K562 (cell line): ENCODE measurements around the gene TBL2. TPM values are rescaled to one million over a fixed set of nuclear protein-coding genes. Genes with fewer than 3 reads are reported as not detected.

ENCODE experiments used
- ATAC-seq: fragments of 200-7000 bp; cut with Tn5 transposase; 3 replicates; pipeline ENCODE4 v1.9.1; 2020; ENCODE audit warnings: moderate library complexity
- BruUV-seq: library from RNA; stranded (reverse); fragments of 400-500 nt; replicated peaks from 2 replicates; lab custom pipeline; 2021; lab: Mats Ljungman, UMichigan
- CTCF ChIA-PET: fragments of 300-600 bp; formaldehyde crosslinking; extraction: SDS; loops from one replicate; lab custom pipeline; 2021; ENCODE audit warnings: low intra/inter-chr PET ratio; lab: Yijun Ruan, JAX
- POLR2A ChIA-PET: fragments of 300-600, 350-650 bp; sonication (Branson Sonifier 250); formaldehyde crosslinking; extraction: SDS; loops from one replicate; lab custom pipeline; 2021; ENCODE audit warnings: antibody characterized with exemption, inconsistent platforms; lab: Yijun Ruan, JAX
- DNase-seq, 4 experiments: peaks; one replicate each; pipeline versions ENCODE4 v3.0.0 to v3.0.0-alpha.2; 2011 to 2018; ENCODE audit warnings: low spot score in 3 of 4, mixed read lengths in 3 of 4; ENCODE audit errors: extremely low read depth in 1 of 4
- FAIRE-seq: peaks from 2 replicates; lab custom pipeline; 2011; peaks lifted over from hg19 to GRCh38; lab: Jason Lieb, UNC
- H2AFZ ChIP-seq: 2 replicates; pipeline ENCODE4 v1.6.0; 2011; ENCODE audit warnings: low read depth, low read length, control low read depth, inconsistent platforms
- H3K27ac ChIP-seq: fragments of 200-600 bp; 3 replicates; pipeline ENCODE4 v1.8.0; 2011; ENCODE audit warnings: low read depth, mild to moderate bottlenecking, control low read depth, inconsistent platforms, low read length, moderate library complexity, mixed read lengths; ENCODE audit errors: extremely low read depth
- H3K27me3 ChIP-seq, 2 experiments: fragments of 300-600 bp in 1 of 2; 2 replicates in 1 of 2; 3 replicates in 1 of 2; pipeline versions ENCODE4 v1.6.0 to v1.8.0; 2011; ENCODE audit warnings: inconsistent platforms in 2 of 2, low read length in 2 of 2, mild to moderate bottlenecking in 1 of 2, mixed read lengths in 1 of 2, moderate library complexity in 1 of 2; ENCODE audit not compliant: control insufficient read depth in 2 of 2, insufficient read depth in 2 of 2
- H3K36me3 ChIP-seq: fragments of 300-600 bp; 3 replicates; pipeline ENCODE4 v1.8.0; 2011; ENCODE audit warnings: mild to moderate bottlenecking, low read length, inconsistent platforms; ENCODE audit not compliant: control insufficient read depth, insufficient read depth
- H3K4me1 ChIP-seq, 2 experiments: fragments of 200-600 bp in 1 of 2; replicated peaks in 1 of 2; 2 replicates in 1 of 2; 3 replicates in 1 of 2; pipeline versions ENCODE4 v1.5.1 to v1.8.0; 2011; ENCODE audit warnings: inconsistent platforms in 2 of 2, low read length in 2 of 2, mild to moderate bottlenecking in 1 of 2, mixed read lengths in 1 of 2, moderate library complexity in 1 of 2; ENCODE audit not compliant: control insufficient read depth in 2 of 2, insufficient read depth in 2 of 2
- H3K4me2 ChIP-seq: 2 replicates; pipeline ENCODE4 v1.6.1; 2011; ENCODE audit warnings: low read length, control low read depth, inconsistent platforms, mixed read lengths; ENCODE audit not compliant: insufficient read depth
- H3K4me3 ChIP-seq: fragments of 200-600 bp; sonication (generic), shearing (Covaris generic); 2 replicates; pipeline ENCODE4 v1.5.1; 2016; ENCODE audit warnings: control low read depth, inconsistent platforms
- H3K79me2 ChIP-seq: fragments of 200-600 bp; 3 replicates; pipeline ENCODE4 v1.8.0; 2011; ENCODE audit warnings: low read length, inconsistent platforms; ENCODE audit not compliant: control insufficient read depth, insufficient read depth
- H3K9ac ChIP-seq, 2 experiments: 2 replicates each; pipeline versions ENCODE4 v1.6.0 to v1.6.1; 2011; ENCODE audit warnings: low read depth in 2 of 2, low read length in 2 of 2, control low read depth in 1 of 2, inconsistent platforms in 1 of 2, mild to moderate bottlenecking in 1 of 2, mixed read lengths in 1 of 2; ENCODE audit not compliant: insufficient read depth in 1 of 2
- H3K9me1 ChIP-seq: one replicate; pipeline ENCODE4 v1.6.0; 2011; ENCODE audit warnings: inconsistent platforms, mild to moderate bottlenecking, low read length, moderate library complexity; ENCODE audit not compliant: control insufficient read depth, insufficient read depth
- H3K9me3 ChIP-seq: replicated peaks from 2 replicates; pipeline ENCODE4 v1.5.1; 2011; ENCODE audit warnings: low read depth, low read length, inconsistent platforms; ENCODE audit not compliant: control insufficient read depth, insufficient read depth
- H4K20me1 ChIP-seq: replicated peaks from 2 replicates; pipeline ENCODE4 v1.6.1; 2011; ENCODE audit warnings: low read length, inconsistent platforms, mixed read lengths; ENCODE audit not compliant: control insufficient read depth, insufficient read depth
- MAFK ChIP-seq: IDR thresholded peaks from 2 replicates; pipeline ENCODE4 v1.6.1; 2011; ENCODE audit warnings: low read length, improper control_type of control experiment
- MIER1 ChIP-seq: fragments of 450-650 bp; IDR thresholded peaks from 2 replicates; pipeline ENCODE4 v1.6.1; 2016; ENCODE audit warnings: antibody characterized with exemption, mild to moderate bottlenecking, low read depth
- NBN ChIP-seq: fragments of 450-650 bp; IDR thresholded peaks from 2 replicates; pipeline ENCODE4 v1.6.1; 2016; ENCODE audit warnings: low read depth, mild to moderate bottlenecking
- RBM25 ChIP-seq: fragments of 200-400 bp; formaldehyde crosslinking; IDR thresholded peaks from 2 replicates; pipeline ENCODE4 v1.6.1; 2018; ENCODE audit warnings: low read length, low read depth, moderate library complexity; ENCODE audit not compliant: severe bottlenecking
- SAP30 ChIP-seq: fragments of 200-600 bp; sonication (generic); IDR thresholded peaks from 2 replicates; pipeline ENCODE4 v1.6.1; 2012; ENCODE audit warnings: borderline replicate concordance, low read depth, mild to moderate bottlenecking, moderate library complexity, low read length, control low read depth, inconsistent platforms; ENCODE audit not compliant: insufficient read depth, poor library complexity, severe bottlenecking
- ZNF174 ChIP-seq: fragments of 250-450 bp; sonication (Bioruptor Pico); IDR thresholded peaks from 2 replicates; pipeline ENCODE4 v1.4.0; 2020; ENCODE audit warnings: mild to moderate bottlenecking
- WGBS: fragments of 100-300 bp; shearing (Covaris generic); methylation state at CpG from one replicate; pipeline ENCODE4 v1.1.6; 2016; ENCODE audit warnings: low coverage, mixed read lengths; ENCODE audit not compliant: insufficient coverage; ENCODE audit errors: missing lambda C conversion rate; 5-methylcytosine and 5-hydroxymethylcytosine counted together
- in situ Hi-C: fragments of 300-500 bp; cut with MboI; formaldehyde crosslinking; loops from 4 replicates; pipeline ENCODE4 v1.15.0; 2018; ENCODE audit warnings: inconsistent platforms, mixed read lengths
- intact Hi-C: fragments of 100-400 bp; cut with micrococcal nuclease; formaldehyde crosslinking; loops from 2 replicates; pipeline ENCODE4 v1.14.2; 2022
- polyA plus RNA-seq, 8 experiments: library from polyadenylated mRNA; depleted of rRNA in 4 of 8; stranded (reverse) in 5 of 8; unstranded in 3 of 8; fragments of >200 nt; fragmentation: Nextera tagmentation in 2 of 8; fragmentation: Illumina TruSeq in 1 of 8; extraction: Ambion mirVana in 2 of 8; extraction: Trizol in 1 of 8; gene quantifications; 2 replicates each; pipeline versions ENCODE4 v1.2.1 to v1.2.3, GENCODE V29; 2011 to 2014; ENCODE audit warnings: inconsistent platforms in 1 of 8, missing spikeins in 1 of 8
- total RNA-seq, 7 experiments: library from RNA; depleted of rRNA in 6 of 7; stranded (reverse); fragments of >200 nt in 6 of 7; fragmentation: Illumina TruSeq in 2 of 7; extraction: Trizol in 2 of 7; gene quantifications; 2 replicates each; pipeline versions ENCODE4 v1.2.1 to v1.2.3, GENCODE V29; 2011 to 2021; ENCODE audit warnings: low replicate concordance in 1 of 7
- TF ChIP-seq, protein P1 (sequence below): sonication (generic); formaldehyde crosslinking; IDR thresholded peaks from 2 replicates; pipeline ENCODE4 v1.8.0; 2022; ENCODE audit warnings: mild to moderate bottlenecking, missing genetic modification reagents
- TF ChIP-seq, protein P2 (sequence below), 2 experiments: fragments of 450-650 bp in 1 of 2; sonication (generic) in 1 of 2; formaldehyde crosslinking in 1 of 2; IDR thresholded peaks; 2 replicates each; pipeline versions ENCODE4 v1.7.1 to v1.9.0; 2016 to 2022; ENCODE audit warnings: inconsistent platforms in 1 of 2, mild to moderate bottlenecking in 1 of 2, missing genetic modification reagents in 1 of 2

TBL2 gene
- total and polyA plus RNA-seq, 9 of the 15 experiments (the other 6 are each of a cell fraction or from before 2014, with no cell fraction given): 2.5 to 123 (median 49.2) TPM

DNA sequence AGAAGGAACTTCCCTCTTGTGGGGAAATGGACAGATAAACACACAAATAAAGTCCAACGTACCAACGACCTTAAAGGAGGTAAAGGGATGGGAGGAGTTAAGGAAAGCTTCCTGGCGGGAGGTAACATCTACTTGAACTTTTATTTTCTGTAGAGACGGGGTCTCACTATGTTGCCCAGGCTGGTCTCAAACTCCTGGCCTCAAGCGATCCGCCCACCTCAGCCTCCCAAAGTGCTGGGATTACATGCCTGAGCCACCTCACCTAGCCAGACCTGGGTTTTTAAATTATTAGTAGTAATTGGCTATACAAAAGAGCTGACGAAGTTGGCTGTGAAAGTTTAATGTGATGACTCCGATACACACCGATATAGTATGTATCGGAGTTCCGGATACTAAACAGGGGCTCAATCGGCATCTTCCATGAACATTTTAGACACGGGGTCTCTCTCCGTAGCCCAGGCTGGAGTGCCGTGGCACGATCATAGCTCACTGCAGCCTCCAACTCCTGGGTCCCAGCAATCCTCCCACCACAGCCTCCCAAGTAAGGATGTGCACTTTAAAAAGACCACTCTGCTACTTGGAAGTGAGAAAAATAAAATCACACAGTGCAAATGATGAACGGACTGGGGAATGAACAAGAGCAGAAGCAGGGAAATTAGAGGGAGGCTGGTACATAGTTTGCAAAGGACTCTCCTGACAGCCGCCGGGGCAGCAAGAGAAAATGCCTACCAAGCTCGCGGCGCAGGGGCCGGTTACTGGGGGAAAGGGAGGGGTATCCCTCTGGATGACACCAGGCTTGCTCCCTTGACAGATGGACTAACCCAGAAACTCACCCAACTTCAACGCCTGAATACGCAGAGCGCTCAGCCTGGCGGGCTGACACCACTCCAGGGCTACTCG, 21.9 kb downstream of the TBL2 start:
- no peak for DNase-seq
- no peak for FAIRE-seq
- H3K79me2 ChIP-seq: peaks cover 49% of the 10 kb centered on the region
- TSS peak; percentile 66 for BruUV-seq
- H3K4me1 ChIP-seq: peaks cover 22 to 27% of the 10 kb centered on the region in 2 experiments
- peak overlapping the region; percentile 90 to 92 for H3K9ac ChIP-seq
- 2% methylated on average over 28 of the region's 28 CpGs for WGBS
- no peak for ATAC-seq
- H3K9me1 ChIP-seq: no peaks in the 10 kb centered on the region
- peak overlapping the region; percentile 84 for H3K4me2 ChIP-seq
- H3K9me3 ChIP-seq: no peaks in the 10 kb centered on the region
- intact Hi-C loops: loop anchor here (2.0 kb wide), 1 partner anchor 36 kb away; no protein-coding TSS in a partner anchor
- peak overlapping the region; percentile 95 for H3K4me3 ChIP-seq
- H4K20me1 ChIP-seq: no peaks in the 10 kb centered on the region; the same call in 1 of the 2 replicates
- in situ Hi-C loops: no loop called here
- no peaks in the 10 kb centered on the region for H3K27me3 ChIP-seq
- H3K27ac ChIP-seq: peak overlapping the region; percentile 99
- ChIA-PET POLR2A (interaction anchor here (0.6 to 1.9 kb wide), 13 partner anchors 9 to 182 kb away, joined by 3 to 11 read pairs (median 3); partner anchors contain the start of genes ABHD11, BAZ1B and TBL2), CTCF (interaction anchor here (0.6 kb wide), 1 partner anchor 299 kb away, joined by 3 read pairs; no protein-coding TSS in a partner anchor)
- peaks cover 40% of the 10 kb centered on the region for H3K36me3 ChIP-seq
- peak overlapping the region; percentile 11 for H2AFZ ChIP-seq
- TF ChIP-seq NBN (no peak), MIER1 (0 out of 2 replicates have a peak, but pooled peaks have one; percentile 46), SAP30 (peak; percentile 89), RBM25 (peak; percentile 60), MAFK (no peak), ZNF174 (no peak)
- TF ChIP-seq, protein P1, sequence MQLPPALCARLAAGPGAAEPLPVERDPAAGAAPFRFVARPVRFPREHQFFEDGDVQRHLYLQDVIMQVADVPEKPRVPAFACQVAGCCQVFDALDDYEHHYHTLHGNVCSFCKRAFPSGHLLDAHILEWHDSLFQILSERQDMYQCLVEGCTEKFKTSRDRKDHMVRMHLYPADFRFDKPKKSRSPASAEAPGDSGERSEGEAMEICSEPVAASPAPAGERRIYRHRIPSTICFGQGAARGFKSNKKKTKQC (CRISPR knock-in tag): no peak
- TF ChIP-seq, protein P2, sequence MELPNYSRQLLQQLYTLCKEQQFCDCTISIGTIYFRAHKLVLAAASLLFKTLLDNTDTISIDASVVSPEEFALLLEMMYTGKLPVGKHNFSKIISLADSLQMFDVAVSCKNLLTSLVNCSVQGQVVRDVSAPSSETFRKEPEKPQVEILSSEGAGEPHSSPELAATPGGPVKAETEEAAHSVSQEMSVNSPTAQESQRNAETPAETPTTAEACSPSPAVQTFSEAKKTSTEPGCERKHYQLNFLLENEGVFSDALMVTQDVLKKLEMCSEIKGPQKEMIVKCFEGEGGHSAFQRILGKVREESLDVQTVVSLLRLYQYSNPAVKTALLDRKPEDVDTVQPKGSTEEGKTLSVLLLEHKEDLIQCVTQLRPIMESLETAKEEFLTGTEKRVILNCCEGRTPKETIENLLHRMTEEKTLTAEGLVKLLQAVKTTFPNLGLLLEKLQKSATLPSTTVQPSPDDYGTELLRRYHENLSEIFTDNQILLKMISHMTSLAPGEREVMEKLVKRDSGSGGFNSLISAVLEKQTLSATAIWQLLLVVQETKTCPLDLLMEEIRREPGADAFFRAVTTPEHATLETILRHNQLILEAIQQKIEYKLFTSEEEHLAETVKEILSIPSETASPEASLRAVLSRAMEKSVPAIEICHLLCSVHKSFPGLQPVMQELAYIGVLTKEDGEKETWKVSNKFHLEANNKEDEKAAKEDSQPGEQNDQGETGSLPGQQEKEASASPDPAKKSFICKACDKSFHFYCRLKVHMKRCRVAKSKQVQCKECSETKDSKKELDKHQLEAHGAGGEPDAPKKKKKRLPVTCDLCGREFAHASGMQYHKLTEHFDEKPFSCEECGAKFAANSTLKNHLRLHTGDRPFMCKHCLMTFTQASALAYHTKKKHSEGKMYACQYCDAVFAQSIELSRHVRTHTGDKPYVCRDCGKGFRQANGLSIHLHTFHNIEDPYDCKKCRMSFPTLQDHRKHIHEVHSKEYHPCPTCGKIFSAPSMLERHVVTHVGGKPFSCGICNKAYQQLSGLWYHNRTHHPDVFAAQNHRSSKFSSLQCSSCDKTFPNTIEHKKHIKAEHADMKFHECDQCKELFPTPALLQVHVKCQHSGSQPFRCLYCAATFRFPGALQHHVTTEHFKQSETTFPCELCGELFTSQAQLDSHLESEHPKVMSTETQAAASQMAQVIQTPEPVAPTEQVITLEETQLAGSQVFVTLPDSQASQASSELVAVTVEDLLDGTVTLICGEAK (IDR thresholded peaks at IDR 0.05): peak; percentile 33; the same call in 1 of the 2 replicates
- TF ChIP-seq, protein P2 (CRISPR knock-in tag; IDR thresholded peaks at IDR 0.05): no peak
